ENCODE results near the gene TRIM17.
A peak's percentile ranks its signal among the peaks of the same experiment; 100 is the strongest.

Gene TRIM17

GRCh38 chr1:228416217-228416933, at the start of gene TRIM17:
Gene TRIM17, minus strand, starts transcription at chr1:228416861. Its CDS starts 1,789 bp downstream, at chr1:228415072.
- peak; percentile 38 for DNase-seq

GRCh38 chr1:228465571-228466146, 49.0 kb upstream of the TRIM17 start:
- DNase-seq: peak; percentile 40

- no peak for DNase-seq
Observed at GRCh38 chr1:228465141-228465540, 48.5 kb upstream of the TRIM17 start.

- peak; percentile 94 for DNase-seq
Observed at GRCh38 chr1:228464487-228464983, 47.9 kb upstream of the TRIM17 start.

GRCh38 chr1:228463559-228464455, 47.1 kb upstream of the TRIM17 start:
- DNase-seq: peak; percentile 71

GRCh38 chr1:228463009-228463558, 46.4 kb upstream of the TRIM17 start:
- DNase-seq: no peak

GRCh38 chr1:228462560-228462959, 45.9 kb upstream of the TRIM17 start:
- DNase-seq: no peak

GRCh38 chr1:228460821-228461220, 44.2 kb upstream of the TRIM17 start:
- DNase-seq: no peak

GRCh38 chr1:228459091-228459993, 42.7 kb upstream of the TRIM17 start:
- peak; percentile 61 for DNase-seq

GRCh38 chr1:228457396-228458176, 40.9 kb upstream of the TRIM17 start:
- DNase-seq: peak; percentile 98

- no peak for DNase-seq
Observed at GRCh38 chr1:228457017-228457395, 40.3 kb upstream of the TRIM17 start.

- DNase-seq: no peak
Observed at GRCh38 chr1:228456252-228457016, 39.8 kb upstream of the TRIM17 start.

- no peak for DNase-seq
Observed at GRCh38 chr1:228455715-228456114, 39.1 kb upstream of the TRIM17 start.

- no peak for DNase-seq
Observed at GRCh38 chr1:228454238-228454637, 37.6 kb upstream of the TRIM17 start.

- no peak for DNase-seq
Observed at GRCh38 chr1:228453614-228454013, 37.0 kb upstream of the TRIM17 start.

- DNase-seq: no peak
Observed at GRCh38 chr1:228453022-228453560, 36.4 kb upstream of the TRIM17 start.

- no peak for DNase-seq
Observed at GRCh38 chr1:228452194-228453021, 35.7 kb upstream of the TRIM17 start.

GRCh38 chr1:228450200-228450599, 33.5 kb upstream of the TRIM17 start:
- no peak for DNase-seq

- DNase-seq: no peak
Observed at GRCh38 chr1:228448372-228448771, 31.7 kb upstream of the TRIM17 start.
